Natural killer cell (primary cell): Measurements from ENCODE around the gene RWDD1. TPM values are rescaled to one million over a fixed set of nuclear protein-coding genes. Genes with fewer than 3 reads are reported as not detected.

ENCODE experiments used
- ATAC-seq, 3 donors: fragments of 150-1000 bp in 2 of 3; fragments of 200-7000 bp in 1 of 3; cut with Tn5 transposase; 1 replicate in 1 of 3; 2 replicates in 2 of 3; pipeline ENCODE4 v1.10.0; 2021; ENCODE audit warnings: mild to moderate bottlenecking in 2 of 3, moderate library complexity in 2 of 3
- DNase-seq, 2 donors: peaks; one replicate each; pipeline versions ENCODE4 v3.0.0 to v3.0.0-alpha.2; 2013 to 2021; ENCODE audit warnings: mixed read lengths in 1 of 2
- H3K27ac ChIP-seq: one replicate; pipeline ENCODE4 v1.5.1; 2013; ENCODE audit warnings: mild to moderate bottlenecking, low read length
- H3K27me3 ChIP-seq: one replicate; pipeline ENCODE4 v1.6.1; 2013; ENCODE audit warnings: low read length; ENCODE audit not compliant: control insufficient read depth, insufficient read depth
- H3K36me3 ChIP-seq: one replicate; pipeline ENCODE4 v1.6.1; 2013; ENCODE audit warnings: low read length; ENCODE audit not compliant: control insufficient read depth, insufficient read depth
- H3K4me1 ChIP-seq: one replicate; pipeline ENCODE4 v1.6.1; 2013; ENCODE audit warnings: low read length; ENCODE audit not compliant: control insufficient read depth, insufficient read depth
- H3K4me3 ChIP-seq: one replicate; pipeline ENCODE4 v1.5.1; 2013; ENCODE audit warnings: low read length
- H3K9me3 ChIP-seq: one replicate; pipeline ENCODE4 v1.6.1; 2013; ENCODE audit warnings: low read length; ENCODE audit not compliant: control insufficient read depth, insufficient read depth
- H3K27ac Mint-ChIP-seq, 2 donors: one replicate each; pipeline ENCODE4 v1.8.0; 2022; ENCODE audit warnings: mild to moderate bottlenecking in 2 of 2, mixed read lengths in 2 of 2, moderate library complexity in 1 of 2
- H3K27me3 Mint-ChIP-seq, 2 donors: one replicate each; pipeline ENCODE4 v1.8.0; 2022; ENCODE audit warnings: low read depth in 2 of 2, mixed read lengths in 2 of 2
- H3K36me3 Mint-ChIP-seq: one replicate; pipeline ENCODE4 v1.8.0; 2022; ENCODE audit warnings: mixed read lengths
- H3K4me1 Mint-ChIP-seq, 2 donors: one replicate each; pipeline ENCODE4 v1.8.0; 2022; ENCODE audit warnings: mixed read lengths in 2 of 2
- H3K4me3 Mint-ChIP-seq: one replicate; pipeline ENCODE4 v1.8.0; 2022; ENCODE audit warnings: mild to moderate bottlenecking, moderate library complexity, mixed read lengths
- H3K9me3 Mint-ChIP-seq, 2 donors: one replicate each; pipeline ENCODE4 v1.8.0; 2022; ENCODE audit warnings: mixed read lengths in 2 of 2
- WGBS: methylation state at CpG from one replicate; pipeline ENCODE4 v1.1.7; 2013; ENCODE audit warnings: missing lambda C conversion rate; ENCODE audit not compliant: insufficient coverage; 5-methylcytosine and 5-hydroxymethylcytosine counted together
- intact Hi-C: fragments of 100-400 bp; cut with micrococcal nuclease; formaldehyde crosslinking; loops from one replicate; pipeline ENCODE4 v1.14.2; 2022
- total RNA-seq, 4 donors: library from RNA; stranded (reverse); fragments of 120-200 nt in 1 of 4; gene quantifications; one replicate each; pipeline versions ENCODE4 v1.2.3 to v1.2.4, GENCODE V29; 2013 to 2022
- TF ChIP-seq, protein P1 (sequence below): fragments of 200-600 bp; IDR thresholded peaks from one replicate; pipeline ENCODE4 v1.8.0; 2022; ENCODE audit warnings: antibody characterized with exemption

Gene RWDD1
- total RNA-seq, 3 donors from 2014 or later (not counting 1 experiment from before 2014, with no cell fraction given): 47.0 to 48.9 (median 47.1) TPM

DNA sequence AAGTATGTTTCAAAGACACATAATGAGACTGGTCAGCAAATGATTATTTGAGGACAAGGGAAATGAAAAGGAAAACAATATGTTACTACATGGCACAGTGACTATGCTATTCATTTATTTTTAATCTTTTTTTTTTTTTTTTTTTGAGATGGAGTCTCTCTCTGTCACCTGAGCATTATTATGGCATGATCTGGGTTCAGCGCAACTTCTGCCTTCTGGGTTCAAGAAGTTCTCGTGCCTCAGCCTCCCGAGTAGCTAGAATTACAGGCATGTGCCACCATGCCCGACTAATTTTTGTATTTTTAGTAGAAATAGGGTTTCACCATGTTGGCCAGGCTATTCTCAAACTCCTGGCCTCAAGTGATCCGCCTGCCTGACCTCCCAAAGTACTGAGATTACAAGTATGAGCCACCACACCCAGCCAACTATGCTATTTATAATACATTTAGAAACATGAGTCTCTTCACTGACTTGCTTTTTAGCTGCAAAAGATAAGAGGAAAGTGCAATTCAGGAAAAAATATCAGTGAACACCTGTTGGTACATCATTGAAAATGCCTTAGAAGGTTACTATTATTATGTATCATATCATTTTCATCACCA, 14.4 kb upstream of the RWDD1 start:
- no peaks in the 10 kb centered on the region for H3K4me1 Mint-ChIP-seq
- H3K27me3 Mint-ChIP-seq: peaks cover 13 to 19% of the 10 kb centered on the region in 2 donors
- Histone ChIP-seq H3K4me3 (no peak overlapping the region), H3K4me1 (no peaks in the 10 kb centered on the region), H3K9me3 (no peaks in the 10 kb centered on the region), H3K27me3 (no peaks in the 10 kb centered on the region), H3K27ac (no peak overlapping the region), H3K36me3 (no peaks in the 10 kb centered on the region)
- no peak for DNase-seq
- no peak overlapping the region for H3K27ac Mint-ChIP-seq
- intact Hi-C loops: no loop called here
- TF ChIP-seq, protein P1, sequence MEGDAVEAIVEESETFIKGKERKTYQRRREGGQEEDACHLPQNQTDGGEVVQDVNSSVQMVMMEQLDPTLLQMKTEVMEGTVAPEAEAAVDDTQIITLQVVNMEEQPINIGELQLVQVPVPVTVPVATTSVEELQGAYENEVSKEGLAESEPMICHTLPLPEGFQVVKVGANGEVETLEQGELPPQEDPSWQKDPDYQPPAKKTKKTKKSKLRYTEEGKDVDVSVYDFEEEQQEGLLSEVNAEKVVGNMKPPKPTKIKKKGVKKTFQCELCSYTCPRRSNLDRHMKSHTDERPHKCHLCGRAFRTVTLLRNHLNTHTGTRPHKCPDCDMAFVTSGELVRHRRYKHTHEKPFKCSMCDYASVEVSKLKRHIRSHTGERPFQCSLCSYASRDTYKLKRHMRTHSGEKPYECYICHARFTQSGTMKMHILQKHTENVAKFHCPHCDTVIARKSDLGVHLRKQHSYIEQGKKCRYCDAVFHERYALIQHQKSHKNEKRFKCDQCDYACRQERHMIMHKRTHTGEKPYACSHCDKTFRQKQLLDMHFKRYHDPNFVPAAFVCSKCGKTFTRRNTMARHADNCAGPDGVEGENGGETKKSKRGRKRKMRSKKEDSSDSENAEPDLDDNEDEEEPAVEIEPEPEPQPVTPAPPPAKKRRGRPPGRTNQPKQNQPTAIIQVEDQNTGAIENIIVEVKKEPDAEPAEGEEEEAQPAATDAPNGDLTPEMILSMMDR: no peak
- no peaks in the 10 kb centered on the region for H3K9me3 Mint-ChIP-seq
- no peak for ATAC-seq
- WGBS: 90% methylated on average over 3 of the region's 5 CpGs
- no peaks in the 10 kb centered on the region for H3K36me3 Mint-ChIP-seq
- no peak overlapping the region for H3K4me3 Mint-ChIP-seq

DNA sequence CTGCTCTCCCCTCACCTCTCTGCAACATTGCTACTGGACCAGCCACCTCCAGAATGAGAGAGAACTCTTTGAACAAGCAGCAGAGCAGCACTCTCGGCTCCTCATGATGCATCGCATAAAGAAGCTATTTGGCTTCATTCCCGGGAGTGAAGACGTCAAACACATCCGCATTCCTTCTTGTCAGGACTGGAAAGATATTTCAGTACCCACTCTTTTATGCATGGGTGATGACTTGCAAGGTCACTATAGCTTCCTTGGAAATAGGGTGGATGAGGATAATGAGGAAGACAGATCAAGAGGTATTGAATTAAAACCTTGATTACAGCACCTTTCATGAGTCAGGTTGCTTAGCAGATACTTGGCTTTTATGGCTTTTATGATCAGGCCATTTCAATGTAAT, 13.4 kb upstream of the RWDD1 start:
- Mint-ChIP-seq H3K27me3 (peaks cover 19 to 23% of the 10 kb centered on the region in 2 donors), H3K9me3 (no peaks in the 10 kb centered on the region), H3K36me3 (no peaks in the 10 kb centered on the region), H3K27ac (no peak overlapping the region), H3K4me3 (no peak overlapping the region), H3K4me1 (no peaks in the 10 kb centered on the region)
- DNase-seq: no peak
- no peak overlapping the region for H3K27ac ChIP-seq
- no peaks in the 10 kb centered on the region for H3K4me1 ChIP-seq
- no peaks in the 10 kb centered on the region for H3K9me3 ChIP-seq
- no peaks in the 10 kb centered on the region for H3K36me3 ChIP-seq
- H3K4me3 ChIP-seq: no peak overlapping the region
- WGBS: 96% methylated on average over 5 of the region's 5 CpGs
- no peak for ATAC-seq
- intact Hi-C loops: no loop called here
- TF ChIP-seq, protein P1: no peak
- peaks cover 2% of the 10 kb centered on the region for H3K27me3 ChIP-seq

DNA sequence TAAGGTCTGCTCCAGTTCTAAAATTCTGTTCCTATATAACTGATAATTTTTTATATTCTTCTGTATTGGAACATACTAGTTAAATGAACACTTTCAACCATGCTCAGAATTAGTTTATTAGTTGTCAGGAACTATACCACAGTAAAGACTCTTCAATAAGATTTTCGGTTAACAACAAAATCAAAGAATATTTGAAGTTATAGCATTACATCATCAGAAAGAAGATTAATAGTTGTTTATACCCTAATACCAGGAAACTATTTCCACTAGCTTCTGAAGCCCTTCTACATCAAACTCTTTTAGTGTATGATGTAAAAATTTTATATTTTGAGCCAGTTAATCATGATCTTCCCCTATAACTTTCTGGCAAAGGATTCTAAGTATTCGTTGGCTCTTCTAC, 11.2 kb upstream of the RWDD1 start:
- H3K27ac ChIP-seq: no peak overlapping the region
- no peak overlapping the region for H3K4me3 Mint-ChIP-seq
- peaks cover 5% of the 10 kb centered on the region for H3K4me1 ChIP-seq
- intact Hi-C loops: loop anchor here (2.0 to 5.0 kb wide), 2 partner anchors 273 to 343 kb away; no protein-coding TSS in a partner anchor
- H3K27ac Mint-ChIP-seq: no peak overlapping the region
- TF ChIP-seq, protein P1: no peak
- H3K9me3 Mint-ChIP-seq: no peaks in the 10 kb centered on the region
- H3K9me3 ChIP-seq: no peaks in the 10 kb centered on the region
- DNase-seq (no peak), ATAC-seq (no peak)
- no peaks in the 10 kb centered on the region for H3K4me1 Mint-ChIP-seq
- peaks cover 8% of the 10 kb centered on the region for H3K27me3 ChIP-seq
- H3K36me3 Mint-ChIP-seq: no peaks in the 10 kb centered on the region
- H3K4me3 ChIP-seq: no peak overlapping the region
- H3K36me3 ChIP-seq: no peaks in the 10 kb centered on the region
- no CpG with 5 or more reads among the region's 2 CpGs for WGBS
- H3K27me3 Mint-ChIP-seq: peaks cover 24 to 25% of the 10 kb centered on the region in 2 donors
